Islet precursor cell (in vitro differentiated cells): Measurements from ENCODE around the gene CTNNA3.
A peak's percentile ranks its signal among the peaks of the same experiment; 100 is the strongest.

Experiments
- DNase-seq: peaks from one replicate; pipeline ENCODE4 v3.0.0-alpha.2; 2018

CTNNA3 gene

GRCh38 chr10:66719483-66719882 is 976.5 kb downstream of the CTNNA3 start:
- no peak for DNase-seq

DNA sequence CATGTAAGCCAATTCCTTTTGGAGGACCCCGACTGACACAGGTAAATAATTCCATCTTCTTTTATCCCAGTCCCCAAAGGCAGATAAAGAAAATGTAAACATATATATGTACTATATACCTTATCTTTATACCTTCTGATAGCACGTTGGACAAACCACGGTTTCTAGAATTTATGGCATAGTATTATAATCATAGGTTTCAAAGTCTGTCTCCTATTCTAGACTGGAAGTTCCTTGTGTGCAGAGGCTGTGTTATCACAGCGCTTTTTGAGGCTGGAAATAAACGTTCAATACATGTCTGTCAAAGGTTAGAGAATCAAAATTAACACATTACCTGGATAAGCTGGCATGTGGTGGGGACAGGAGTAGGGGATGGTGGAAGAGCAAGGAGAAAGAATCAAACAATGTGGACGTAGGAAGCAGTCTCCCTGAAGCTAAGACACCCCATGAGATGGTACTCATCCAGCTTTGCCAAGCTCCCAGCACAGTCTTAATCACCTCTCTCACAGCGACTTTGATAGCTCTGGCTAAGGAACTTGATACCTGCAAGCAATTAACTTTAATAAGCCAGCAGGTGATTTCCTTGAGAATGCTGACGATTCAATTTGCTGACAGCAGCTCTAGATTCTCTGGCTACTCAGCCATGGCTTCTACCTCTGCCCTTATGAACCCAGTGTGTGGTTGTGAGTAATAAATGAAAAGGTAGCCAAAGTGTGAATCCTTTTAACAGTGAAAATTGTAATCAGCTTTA is 978.6 kb downstream of the CTNNA3 start:
- no peak for DNase-seq

DNA sequence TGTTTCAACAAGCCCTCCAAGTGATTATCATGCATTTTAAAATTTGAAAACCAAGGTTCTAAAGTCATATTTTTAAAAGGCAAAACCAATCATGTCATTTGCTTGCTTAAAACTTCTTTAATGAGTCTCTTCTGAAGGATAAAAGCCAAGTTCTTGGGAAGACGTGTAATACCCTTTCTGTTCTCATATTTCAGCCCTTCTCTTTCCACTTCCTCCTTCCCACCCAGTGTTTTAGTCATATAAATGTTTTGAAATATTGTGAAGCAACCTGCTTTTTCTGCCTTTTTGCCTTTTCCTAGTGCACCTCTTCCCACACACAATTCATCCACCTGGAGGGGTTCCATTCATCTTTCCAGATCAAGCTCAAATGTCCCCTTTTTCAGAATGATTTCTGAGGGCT is 981.3 kb downstream of the CTNNA3 start:
- DNase-seq = no peak

- no peak for DNase-seq
These were observed 982.6 kb downstream of the CTNNA3 start for GRCh38 chr10:66713387-66713786.

- no peak for DNase-seq
These were observed 997.9 kb downstream of the CTNNA3 start for GRCh38 chr10:66698069-66698468.

DNA sequence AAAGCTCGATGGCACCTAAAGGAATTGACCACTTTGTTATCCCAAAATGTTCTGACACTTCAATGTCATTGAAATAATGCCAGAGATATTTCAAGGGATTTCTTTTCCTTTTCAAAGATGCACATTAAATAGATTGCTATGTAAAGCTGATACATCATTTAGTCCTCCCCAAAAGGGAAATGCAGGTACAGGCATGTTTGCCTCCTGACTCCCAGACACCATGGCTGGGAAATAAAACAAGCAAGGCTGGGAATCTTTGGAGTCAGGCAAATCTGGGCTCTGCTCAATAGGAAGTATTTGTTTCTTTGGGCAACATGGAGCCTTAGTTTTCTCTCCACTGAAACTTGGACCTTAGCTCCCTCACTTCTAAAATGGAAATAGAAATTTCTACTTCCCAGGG is 1000.9 kb downstream of the CTNNA3 start:
- no peak for DNase-seq

DNA sequence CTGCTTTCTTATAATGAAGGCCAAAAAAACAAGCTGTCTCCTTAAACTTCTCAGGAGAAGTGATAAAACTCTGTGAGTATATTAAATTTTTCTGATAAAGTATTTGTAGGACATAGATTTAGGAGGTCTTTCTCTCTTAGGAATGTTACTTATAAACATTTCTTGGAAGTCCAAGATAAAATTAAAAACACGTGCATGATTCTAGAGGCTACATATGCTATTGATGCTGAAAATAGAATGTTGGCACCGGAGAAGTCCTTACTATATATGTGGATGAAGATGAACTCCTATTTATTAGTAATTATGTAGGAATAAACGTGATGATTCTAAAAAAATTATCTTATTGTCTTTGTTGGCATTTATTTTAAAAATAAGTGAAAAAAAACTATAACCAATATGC is 1011.4 kb downstream of the CTNNA3 start:
- DNase-seq = no peak

DNA sequence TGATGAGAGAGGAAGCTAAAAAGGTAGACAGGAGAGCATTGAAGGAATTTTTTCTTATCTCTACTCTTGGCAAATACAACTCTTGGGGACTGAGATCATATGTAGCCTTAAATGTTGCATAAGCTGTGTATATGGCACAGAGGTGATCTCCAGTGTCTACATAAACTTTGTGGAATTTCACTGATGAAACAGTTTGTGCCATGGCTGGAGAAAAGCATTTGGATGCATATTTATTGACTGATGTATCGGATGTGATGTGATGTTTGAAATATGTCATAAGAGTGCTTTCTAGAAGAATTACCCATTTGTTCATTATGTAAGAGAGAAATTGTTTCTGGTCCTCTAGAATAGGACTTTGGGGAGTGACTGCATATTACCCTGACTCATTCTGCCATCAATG is 1015.1 kb downstream of the CTNNA3 start:
- no peak for DNase-seq

- no peak for DNase-seq
These were observed 1017.5 kb downstream of the CTNNA3 start for GRCh38 chr10:66678521-66678920.

- no peak for DNase-seq
These were observed 1022.9 kb downstream of the CTNNA3 start for GRCh38 chr10:66673071-66673470.

GRCh38 chr10:66671562-66671961 is 1024.4 kb downstream of the CTNNA3 start:
- no peak for DNase-seq

DNA sequence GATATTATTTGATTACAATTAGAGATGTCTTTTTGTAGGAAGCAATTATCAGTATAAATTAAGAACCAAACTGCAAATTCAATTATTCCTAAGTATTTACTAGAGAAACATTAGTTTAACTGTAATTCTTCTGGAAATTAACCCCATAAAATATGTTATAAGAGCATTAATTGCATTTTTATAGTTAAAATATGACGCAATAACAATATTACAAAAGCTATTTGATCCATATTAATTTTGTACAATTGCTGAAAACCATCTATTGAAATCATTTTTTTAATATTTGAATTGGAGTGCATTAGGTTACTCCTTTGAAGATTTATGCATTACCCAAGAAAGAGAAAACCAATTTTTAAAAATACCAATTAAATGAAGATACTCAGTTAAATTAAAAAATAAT is 1024.9 kb downstream of the CTNNA3 start:
- DNase-seq = no peak

- DNase-seq = no peak
These were observed 1039.5 kb downstream of the CTNNA3 start for GRCh38 chr10:66656499-66656898.

DNA sequence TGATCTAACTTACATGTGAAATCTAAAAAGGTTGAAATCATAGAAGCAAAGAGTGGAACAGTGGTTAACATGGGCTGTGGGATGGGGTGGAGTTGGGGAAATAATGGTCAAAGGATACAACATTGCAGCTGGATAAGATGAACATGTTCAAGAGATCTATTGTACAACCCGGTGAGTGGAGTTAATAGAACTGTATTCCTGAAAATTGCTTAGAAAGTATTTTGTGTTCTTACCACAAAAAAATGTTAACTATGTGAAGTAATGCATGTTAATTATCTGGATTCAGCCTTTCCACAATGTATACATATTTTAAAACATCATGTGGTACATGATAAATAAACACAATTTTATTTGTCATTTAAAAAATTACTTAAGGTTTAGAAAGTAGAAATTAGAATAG is 1041.1 kb downstream of the CTNNA3 start:
- no peak for DNase-seq

DNA sequence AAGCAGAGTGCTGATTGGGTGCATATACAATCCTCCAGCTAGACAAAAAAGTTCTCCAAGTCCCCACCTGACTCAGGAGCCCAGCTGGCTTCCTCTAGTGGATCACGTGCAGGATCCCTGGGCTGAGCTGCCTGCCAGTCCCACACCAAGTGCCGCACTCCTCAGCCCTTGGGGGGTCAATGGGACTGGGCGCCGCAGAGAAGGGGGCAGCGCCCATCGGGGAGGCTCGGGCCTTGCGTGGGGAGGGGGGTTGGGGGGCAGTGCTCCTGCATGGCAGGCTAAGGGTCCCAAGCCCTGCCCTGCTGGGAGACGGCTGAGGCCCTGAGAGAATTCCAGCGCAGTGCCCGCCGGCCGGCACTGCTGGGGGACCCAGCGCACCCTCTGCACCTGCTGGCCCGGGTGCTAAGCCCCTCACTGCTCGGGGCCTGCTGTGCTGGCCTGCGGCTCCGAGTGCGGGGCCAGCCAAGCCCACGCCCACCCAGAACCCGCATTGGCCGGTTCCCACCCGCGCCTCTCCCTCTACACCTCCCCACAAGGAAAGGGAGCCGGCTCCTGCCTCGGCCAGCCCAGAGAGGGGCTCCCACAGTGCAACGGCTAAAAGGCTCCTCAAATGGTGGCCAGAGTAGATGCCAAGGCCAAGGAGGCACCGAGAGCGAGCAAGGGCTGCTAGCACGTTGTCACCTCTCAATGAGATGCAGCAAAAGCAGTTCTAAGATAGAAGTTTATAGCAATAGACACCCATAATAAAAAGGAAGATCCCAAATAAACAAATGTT is 1044.5 kb downstream of the CTNNA3 start:
- DNase-seq = no peak

DNA sequence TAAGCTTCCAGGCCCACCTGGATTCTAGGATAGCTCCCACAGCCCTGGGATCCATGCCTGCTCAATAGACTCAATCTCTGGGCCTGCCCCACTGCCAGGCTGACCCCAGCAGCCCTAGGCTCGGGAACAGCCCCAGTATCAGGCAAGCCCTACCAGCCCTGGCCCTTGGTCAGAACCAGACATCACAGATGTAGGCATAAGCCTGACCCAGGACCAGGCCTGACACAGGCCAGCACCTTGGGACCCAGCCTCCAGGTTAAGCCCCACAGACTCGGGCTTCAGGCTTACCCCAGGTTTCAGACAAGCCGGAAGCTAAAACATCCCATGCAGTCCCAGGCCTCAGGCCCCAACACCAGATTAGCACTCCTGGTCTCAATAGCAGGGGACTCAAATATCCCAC is 1046.4 kb downstream of the CTNNA3 start:
- DNase-seq = no peak

GRCh38 chr10:66642217-66642616 is 1053.8 kb downstream of the CTNNA3 start:
- no peak for DNase-seq

DNA sequence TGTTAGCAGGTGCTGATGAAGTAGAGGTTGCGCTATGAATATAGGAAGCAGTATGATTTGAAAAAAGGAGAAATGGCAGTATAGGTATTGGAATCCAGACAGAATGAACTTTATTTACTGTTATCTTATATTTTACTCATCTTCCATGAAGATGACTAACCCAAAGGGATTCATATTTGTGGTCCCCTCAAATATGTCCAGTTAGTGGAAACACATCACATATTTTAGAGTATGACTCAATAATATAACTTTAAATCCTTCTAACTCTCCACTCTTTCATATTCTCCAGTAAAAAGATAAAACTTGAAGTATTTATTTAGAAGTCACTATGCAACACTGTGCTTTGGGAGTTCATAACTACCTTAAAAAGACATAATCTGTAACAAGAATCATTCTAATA is 1056.6 kb downstream of the CTNNA3 start:
- DNase-seq = no peak

GRCh38 chr10:66637273-66638036 is 1058.5 kb downstream of the CTNNA3 start:
- DNase-seq = peak; percentile 78

- DNase-seq = no peak
These were observed 1066.0 kb downstream of the CTNNA3 start for GRCh38 chr10:66629996-66630395.

GRCh38 chr10:66627156-66627555 is 1068.8 kb downstream of the CTNNA3 start:
- peak; percentile 54 for DNase-seq

DNA sequence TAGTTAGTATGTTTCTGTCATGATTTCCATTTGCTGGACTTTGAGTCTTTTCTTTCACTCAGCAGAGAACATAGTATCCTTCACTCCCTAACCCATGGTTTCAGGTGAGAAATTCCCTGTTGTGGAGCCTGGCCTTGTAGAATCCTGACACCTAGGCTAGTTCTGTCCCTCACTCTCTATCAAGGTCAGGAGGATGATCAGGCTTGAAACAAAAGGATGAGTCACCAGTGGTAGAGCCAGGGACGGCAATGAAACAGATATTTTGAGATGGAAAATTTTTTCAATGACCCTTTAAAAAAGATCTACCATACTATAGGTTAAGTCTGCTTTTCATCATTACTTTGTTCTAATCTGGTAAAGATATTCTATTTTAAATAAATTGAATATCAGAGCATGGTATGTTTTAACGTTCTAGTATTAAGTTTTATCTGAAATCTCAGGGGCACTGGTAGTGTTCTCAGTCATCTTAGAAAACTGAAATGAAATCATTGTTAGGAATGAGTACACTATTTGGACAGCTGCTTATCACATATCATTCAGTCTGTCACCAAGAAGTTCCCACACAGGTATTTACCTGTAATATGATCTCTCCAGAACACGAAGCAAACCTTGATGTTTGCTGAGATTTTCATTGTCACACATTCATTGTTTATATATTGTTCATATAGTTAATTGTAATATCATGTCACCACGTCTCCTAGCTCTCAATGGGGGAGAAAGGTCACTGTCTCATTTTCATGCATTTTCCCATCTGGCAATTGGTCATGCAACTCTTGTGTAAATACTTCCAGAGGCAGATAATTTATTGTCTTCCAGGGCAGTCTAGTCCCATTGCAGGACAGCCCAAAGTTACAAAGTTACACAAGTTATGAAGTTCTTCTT is 1070.0 kb downstream of the CTNNA3 start:
- no peak for DNase-seq

DNA sequence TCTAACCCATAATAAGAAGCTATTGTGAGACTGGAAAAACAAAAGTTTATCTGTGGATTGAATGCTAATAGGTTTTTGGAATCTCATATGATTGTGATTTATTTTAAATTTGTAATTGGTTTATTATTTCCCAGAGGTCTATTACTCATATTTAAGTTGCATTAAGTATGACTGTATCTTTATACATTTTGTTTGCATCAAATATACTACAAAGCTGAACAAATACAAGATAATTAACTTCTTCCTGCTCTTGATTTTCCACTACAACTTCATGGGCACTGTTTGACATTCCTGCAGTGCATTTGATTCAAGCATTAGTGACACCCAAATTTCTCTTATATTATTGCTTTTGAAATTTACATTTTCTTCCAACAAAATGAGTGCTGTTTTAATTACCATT is 1073.9 kb downstream of the CTNNA3 start:
- DNase-seq = no peak
